Colonic mucosa (tissue), 4 donors: ENCODE results near the gene SSR4. TPM values are rescaled to one million over a fixed set of nuclear protein-coding genes. Genes with fewer than 3 reads are reported as not detected.

Source experiments
- DNase-seq: peaks from one replicate; pipeline ENCODE4 v3.0.0-alpha.2; 2020
- H3K27ac ChIP-seq: fragments of 200-600 bp; one replicate; pipeline ENCODE4 v1.8.0; 2021
- H3K27me3 ChIP-seq: fragments of 200-600 bp; one replicate; pipeline ENCODE4 v1.8.0; 2021
- H3K36me3 ChIP-seq: fragments of 200-600 bp; one replicate; pipeline ENCODE4 v1.8.0; 2021
- H3K4me1 ChIP-seq: fragments of 200-600 bp; one replicate; pipeline ENCODE4 v1.8.0; 2021; ENCODE audit warnings: mild to moderate bottlenecking
- H3K4me3 ChIP-seq: fragments of 200-600 bp; one replicate; pipeline ENCODE4 v1.8.0; 2021
- H3K9ac ChIP-seq, 2 donors: one replicate each; pipeline ENCODE4 v1.7.0; 2013; ENCODE audit warnings: control low read depth in 2 of 2, low read depth in 2 of 2, low read length in 2 of 2
- H3K9me3 ChIP-seq: fragments of 200-600 bp; one replicate; pipeline ENCODE4 v1.8.0; 2021
- intact Hi-C: fragments of 100-400 bp; cut with DNase I; formaldehyde crosslinking; loops from one replicate; pipeline ENCODE4 v1.14.1; 2022
- total RNA-seq, 2 donors: library from RNA; stranded (reverse); fragmentation: NEBNext Ultra II Directional in 1 of 2; extraction: Animal tissue kit (Norgen Biotek cat#: 25700) in 1 of 2; gene quantifications; one replicate each; pipeline ENCODE4 v1.2.1, GENCODE V29; 2021
- TF ChIP-seq, protein P1 (sequence below): fragments of 200-600 bp; IDR thresholded peaks from one replicate; pipeline ENCODE4 v1.8.0; 2022; ENCODE audit warnings: antibody characterized with exemption, mild to moderate bottlenecking
- donor health status: healthy.
- donor health status: DM: no; HTN: no; CAD: no.
- donor health status: DM: no; HTN: no; CAD: no.

Gene SSR4
- total RNA-seq, 2 donors from 2014 or later: 253 to 377 TPM

DNA sequence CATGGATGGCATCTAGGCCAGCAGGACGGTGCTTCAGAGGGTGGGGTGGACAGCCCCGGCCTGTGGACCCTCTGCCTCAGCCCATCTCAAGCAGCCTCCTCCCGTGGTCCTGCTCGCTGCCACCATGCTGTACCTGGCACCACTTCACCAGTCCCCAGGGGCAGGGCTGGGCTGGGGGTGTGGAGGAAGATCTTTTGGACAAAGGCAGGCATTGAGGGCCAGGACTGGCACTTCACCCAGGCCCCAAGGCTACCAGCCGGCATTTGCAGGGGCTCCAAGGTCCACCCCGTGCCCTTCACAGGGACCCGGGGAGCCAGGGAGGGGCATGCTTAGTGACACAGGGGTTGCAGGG is 29.7 kb upstream of the SSR4 start:
- intact Hi-C loops: loop anchor here (5.0 kb wide), 1 partner anchor 188 kb away; no protein-coding TSS in a partner anchor
- DNase-seq: no peak
- no peaks in the 10 kb centered on the region for H3K9me3 ChIP-seq
- H3K4me1 ChIP-seq: no peaks in the 10 kb centered on the region
- no peaks in the 10 kb centered on the region for H3K36me3 ChIP-seq
- no peak overlapping the region for H3K27ac ChIP-seq
- H3K4me3 ChIP-seq: no peak overlapping the region
- no peak overlapping the region for H3K9ac ChIP-seq
- no peaks in the 10 kb centered on the region for H3K27me3 ChIP-seq
- TF ChIP-seq, protein P1, sequence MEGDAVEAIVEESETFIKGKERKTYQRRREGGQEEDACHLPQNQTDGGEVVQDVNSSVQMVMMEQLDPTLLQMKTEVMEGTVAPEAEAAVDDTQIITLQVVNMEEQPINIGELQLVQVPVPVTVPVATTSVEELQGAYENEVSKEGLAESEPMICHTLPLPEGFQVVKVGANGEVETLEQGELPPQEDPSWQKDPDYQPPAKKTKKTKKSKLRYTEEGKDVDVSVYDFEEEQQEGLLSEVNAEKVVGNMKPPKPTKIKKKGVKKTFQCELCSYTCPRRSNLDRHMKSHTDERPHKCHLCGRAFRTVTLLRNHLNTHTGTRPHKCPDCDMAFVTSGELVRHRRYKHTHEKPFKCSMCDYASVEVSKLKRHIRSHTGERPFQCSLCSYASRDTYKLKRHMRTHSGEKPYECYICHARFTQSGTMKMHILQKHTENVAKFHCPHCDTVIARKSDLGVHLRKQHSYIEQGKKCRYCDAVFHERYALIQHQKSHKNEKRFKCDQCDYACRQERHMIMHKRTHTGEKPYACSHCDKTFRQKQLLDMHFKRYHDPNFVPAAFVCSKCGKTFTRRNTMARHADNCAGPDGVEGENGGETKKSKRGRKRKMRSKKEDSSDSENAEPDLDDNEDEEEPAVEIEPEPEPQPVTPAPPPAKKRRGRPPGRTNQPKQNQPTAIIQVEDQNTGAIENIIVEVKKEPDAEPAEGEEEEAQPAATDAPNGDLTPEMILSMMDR: no peak

DNA sequence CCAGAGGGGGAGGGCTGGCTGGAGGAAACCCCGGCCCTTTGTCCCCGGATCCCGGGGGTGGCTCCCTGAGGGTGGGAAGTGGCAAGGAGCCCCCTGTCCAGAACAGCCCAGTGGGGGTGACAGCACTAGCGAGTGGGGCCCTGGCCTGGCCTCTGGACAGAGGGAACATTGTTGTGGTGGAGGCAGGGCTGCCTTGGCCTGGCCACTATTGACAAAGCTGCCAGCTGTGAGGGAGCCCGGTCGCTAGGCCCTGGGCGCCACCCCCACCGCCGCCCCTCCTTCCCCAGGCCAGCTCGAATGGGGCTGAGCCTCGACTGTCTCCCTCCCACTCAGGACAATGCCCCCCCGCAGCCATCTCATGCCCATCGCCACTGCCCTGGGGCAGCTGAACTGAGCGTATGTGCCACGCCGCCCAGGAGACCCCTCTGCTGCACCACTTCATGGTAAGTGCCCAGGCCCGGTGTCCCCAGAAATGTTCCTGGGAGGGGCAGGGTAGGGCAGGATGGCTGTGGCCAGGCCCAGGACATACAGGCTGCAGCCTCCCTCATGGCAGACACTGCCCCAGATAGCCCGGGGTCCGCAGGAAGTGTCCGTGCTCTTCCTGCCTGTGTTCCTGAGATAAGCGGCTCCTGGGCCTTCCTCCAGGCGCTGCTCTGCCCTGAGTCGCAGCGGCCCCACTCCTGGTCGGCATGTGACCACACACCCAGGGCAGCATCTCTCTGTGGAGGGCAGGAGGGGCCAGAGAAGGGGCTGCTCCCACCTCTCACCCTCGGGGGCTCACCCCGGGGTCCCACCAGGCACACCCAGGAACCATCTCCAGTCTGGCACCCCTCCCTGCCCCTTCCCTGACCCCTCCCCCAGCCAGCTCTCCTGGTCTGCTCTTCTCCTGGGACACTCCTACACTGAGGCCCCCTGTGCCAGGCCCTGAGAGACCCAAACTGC is 29.1 kb upstream of the SSR4 start:
- Histone ChIP-seq H3K27me3 (no peaks in the 10 kb centered on the region), H3K9ac (peak overlapping the region in 1 of 2 donors; percentile 26), H3K36me3 (no peaks in the 10 kb centered on the region), H3K4me3 (no peak overlapping the region), H3K27ac (peak overlapping the region; percentile 32), H3K4me1 (no peaks in the 10 kb centered on the region), H3K9me3 (no peaks in the 10 kb centered on the region)
- TF ChIP-seq, protein P1: no peak
- intact Hi-C loops: no loop called here
- no peak for DNase-seq

DNA sequence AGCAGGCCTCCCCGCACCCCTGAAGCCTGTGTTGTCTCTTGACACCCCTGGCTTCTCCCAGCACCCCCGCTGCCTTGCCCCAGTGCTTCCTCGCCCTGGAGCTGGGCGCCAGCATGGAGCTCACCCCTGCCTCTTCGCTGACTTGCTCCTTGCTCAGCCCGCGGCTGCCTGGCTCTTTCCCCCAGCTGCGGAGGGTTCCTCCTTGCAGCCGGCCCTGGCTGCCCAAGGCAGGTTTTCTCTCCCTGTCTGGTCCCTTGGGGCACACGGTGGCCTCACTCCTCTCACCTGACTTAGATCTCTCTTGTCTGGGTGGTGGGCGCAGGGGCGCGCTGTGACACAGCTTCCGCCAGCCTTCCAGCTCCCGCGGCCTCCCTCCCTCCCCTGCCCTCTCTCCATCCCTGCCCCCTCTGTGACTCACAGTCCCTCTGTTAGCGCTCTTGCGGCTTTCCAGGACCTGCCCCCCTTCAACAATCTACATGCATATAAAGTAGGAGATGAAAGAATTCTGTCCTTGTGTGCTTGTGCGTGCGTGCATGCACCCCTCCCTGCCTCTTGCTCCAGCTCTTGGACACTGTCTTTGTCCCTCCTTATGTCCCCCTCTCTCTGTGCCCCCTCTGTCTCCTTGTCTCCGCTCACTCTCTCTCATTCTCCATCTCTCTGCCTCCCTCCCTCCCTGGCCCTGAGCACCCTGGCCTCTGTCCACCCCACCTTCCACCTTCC is 28.2 kb upstream of the SSR4 start:
- Histone ChIP-seq H3K27ac (peak overlapping the region; percentile 32), H3K27me3 (peaks cover 1% of the 10 kb centered on the region), H3K9me3 (no peaks in the 10 kb centered on the region), H3K9ac (peak overlapping the region in 1 of 2 donors; percentile 26), H3K4me3 (no peak overlapping the region), H3K4me1 (no peaks in the 10 kb centered on the region), H3K36me3 (no peaks in the 10 kb centered on the region)
- intact Hi-C loops: no loop called here
- no peak for DNase-seq
- TF ChIP-seq, protein P1: no peak

DNA sequence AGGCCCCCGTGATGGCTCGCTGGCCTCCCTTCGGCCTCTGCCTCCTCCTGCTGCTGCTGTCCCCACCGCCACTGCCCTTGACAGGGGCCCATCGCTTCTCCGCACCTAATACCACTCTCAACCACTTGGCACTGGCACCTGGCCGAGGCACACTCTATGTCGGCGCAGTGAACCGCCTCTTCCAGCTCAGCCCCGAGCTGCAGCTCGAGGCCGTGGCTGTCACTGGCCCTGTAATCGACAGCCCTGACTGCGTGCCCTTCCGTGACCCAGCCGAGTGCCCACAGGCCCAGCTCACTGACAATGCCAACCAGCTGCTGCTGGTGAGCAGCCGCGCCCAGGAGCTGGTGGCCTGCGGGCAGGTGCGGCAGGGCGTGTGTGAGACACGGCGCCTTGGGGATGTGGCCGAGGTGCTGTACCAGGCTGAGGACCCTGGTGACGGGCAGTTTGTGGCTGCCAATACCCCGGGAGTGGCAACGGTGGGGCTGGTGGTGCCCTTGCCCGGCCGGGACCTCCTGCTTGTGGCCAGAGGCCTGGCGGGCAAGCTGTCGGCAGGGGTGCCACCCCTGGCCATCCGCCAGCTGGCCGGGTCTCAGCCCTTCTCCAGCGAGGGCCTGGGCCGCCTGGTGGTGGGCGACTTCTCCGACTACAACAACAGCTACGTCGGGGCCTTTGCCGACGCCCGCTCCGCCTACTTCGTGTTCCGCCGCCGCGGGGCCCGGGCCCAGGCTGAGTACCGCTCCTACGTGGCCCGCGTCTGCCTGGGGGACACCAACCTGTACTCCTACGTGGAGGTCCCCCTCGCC is 27.4 kb upstream of the SSR4 start:
- TF ChIP-seq, protein P1: no peak
- Histone ChIP-seq H3K9ac (peak overlapping the region in 1 of 2 donors; percentile 2), H3K27me3 (peaks cover 3% of the 10 kb centered on the region), H3K4me3 (no peak overlapping the region), H3K27ac (no peak overlapping the region), H3K4me1 (no peaks in the 10 kb centered on the region), H3K36me3 (no peaks in the 10 kb centered on the region), H3K9me3 (no peaks in the 10 kb centered on the region)
- intact Hi-C loops: no loop called here
- DNase-seq: no peak

DNA sequence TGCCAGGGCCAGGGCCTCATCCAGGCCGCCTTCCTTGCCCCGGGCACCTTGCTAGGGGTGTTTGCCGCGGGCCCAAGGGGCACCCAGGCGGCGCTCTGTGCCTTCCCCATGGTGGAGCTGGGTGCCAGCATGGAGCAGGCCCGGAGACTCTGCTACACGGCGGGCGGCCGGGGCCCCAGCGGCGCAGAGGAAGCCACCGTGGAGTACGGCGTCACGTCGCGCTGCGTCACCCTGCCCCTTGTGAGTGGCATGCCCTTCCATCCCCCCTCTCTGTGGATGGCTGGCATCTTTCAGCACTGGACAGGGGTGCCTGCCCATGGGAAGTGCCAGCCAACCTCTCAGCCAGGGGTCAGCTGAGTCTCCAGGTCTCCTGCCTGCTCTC is 26.8 kb upstream of the SSR4 start:
- Histone ChIP-seq H3K4me3 (no peak overlapping the region), H3K9ac (no peak overlapping the region), H3K36me3 (no peaks in the 10 kb centered on the region), H3K27me3 (peaks cover 3% of the 10 kb centered on the region), H3K27ac (no peak overlapping the region), H3K9me3 (no peaks in the 10 kb centered on the region), H3K4me1 (no peaks in the 10 kb centered on the region)
- TF ChIP-seq, protein P1: no peak
- DNase-seq: no peak
- intact Hi-C loops: no loop called here
